ENCODE results near the gene NCAPG2. TPM values are rescaled to one million over a fixed set of nuclear protein-coding genes. Genes with fewer than 3 reads are reported as not detected.

The NCAPG2 gene
- total RNA-seq, 2 experiments from 2014 or later: 104 to 108 TPM

DNA sequence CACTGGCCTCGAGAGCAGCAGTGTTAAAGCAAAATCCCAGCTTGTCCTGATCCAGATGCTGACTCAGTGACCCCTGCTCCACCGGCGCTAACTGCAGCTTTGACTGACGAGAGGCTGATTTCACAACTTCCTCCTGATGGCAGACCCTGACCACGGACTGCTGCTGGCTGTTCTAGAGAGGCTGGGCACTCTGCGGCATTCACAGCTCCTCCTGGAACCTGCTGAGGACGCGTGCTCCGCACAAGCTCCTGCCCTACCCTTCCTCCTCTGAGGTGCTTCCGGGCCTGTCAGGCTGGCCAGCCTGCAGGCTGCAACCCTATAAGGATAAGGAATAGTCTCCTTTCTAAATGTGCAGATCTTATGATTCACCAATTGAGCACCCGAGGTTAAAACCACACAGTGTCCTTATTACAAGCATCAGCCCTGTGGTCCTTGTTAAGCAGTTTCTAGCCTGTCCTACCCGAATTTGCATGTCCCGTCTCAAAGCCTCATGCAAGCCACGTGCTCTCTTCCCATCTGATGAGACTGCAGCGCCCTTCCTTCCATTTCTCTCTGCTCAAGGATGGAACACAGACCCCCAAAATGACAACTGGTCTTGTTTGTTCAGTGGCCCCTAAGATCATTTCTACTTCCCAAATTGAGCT is 35.5 kb upstream of the NCAPG2 start:
- no peaks in the 10 kb centered on the region for H3K9me3 Mint-ChIP-seq
- no peak overlapping the region for H3K4me3 Mint-ChIP-seq
- H3K27me3 Mint-ChIP-seq: no peaks in the 10 kb centered on the region
- DNase-seq: no peak
- H3K27ac Mint-ChIP-seq: peak overlapping the region; percentile 29
- peaks cover 3% of the 10 kb centered on the region for H3K36me3 Mint-ChIP-seq
- H3K4me1 Mint-ChIP-seq: peaks cover 2% of the 10 kb centered on the region

DNA sequence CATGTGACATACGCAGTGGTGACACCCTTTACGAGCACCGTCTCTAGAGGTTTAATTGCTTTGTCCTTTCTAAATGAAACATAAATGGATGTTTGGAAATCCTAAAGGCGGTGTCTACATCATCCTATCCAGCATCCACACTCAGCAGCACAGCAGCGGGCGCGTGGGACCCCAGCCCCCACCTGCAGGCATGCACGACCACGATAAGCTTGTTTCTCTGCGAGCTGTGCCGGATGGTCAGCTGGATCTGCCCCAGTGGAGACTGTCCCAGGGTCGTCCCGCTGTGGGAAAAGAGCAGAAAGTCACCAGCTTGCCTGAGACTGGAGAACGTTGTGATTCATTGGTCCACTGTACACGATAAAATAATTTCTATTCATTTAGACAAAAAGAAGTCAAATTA is 34.2 kb upstream of the NCAPG2 start:
- no peak overlapping the region for H3K27ac Mint-ChIP-seq
- H3K9me3 Mint-ChIP-seq: no peaks in the 10 kb centered on the region
- H3K36me3 Mint-ChIP-seq: peaks cover 8% of the 10 kb centered on the region
- H3K4me1 Mint-ChIP-seq: peaks cover 2% of the 10 kb centered on the region
- no peak for DNase-seq
- no peak overlapping the region for H3K4me3 Mint-ChIP-seq
- H3K27me3 Mint-ChIP-seq: no peaks in the 10 kb centered on the region

DNA sequence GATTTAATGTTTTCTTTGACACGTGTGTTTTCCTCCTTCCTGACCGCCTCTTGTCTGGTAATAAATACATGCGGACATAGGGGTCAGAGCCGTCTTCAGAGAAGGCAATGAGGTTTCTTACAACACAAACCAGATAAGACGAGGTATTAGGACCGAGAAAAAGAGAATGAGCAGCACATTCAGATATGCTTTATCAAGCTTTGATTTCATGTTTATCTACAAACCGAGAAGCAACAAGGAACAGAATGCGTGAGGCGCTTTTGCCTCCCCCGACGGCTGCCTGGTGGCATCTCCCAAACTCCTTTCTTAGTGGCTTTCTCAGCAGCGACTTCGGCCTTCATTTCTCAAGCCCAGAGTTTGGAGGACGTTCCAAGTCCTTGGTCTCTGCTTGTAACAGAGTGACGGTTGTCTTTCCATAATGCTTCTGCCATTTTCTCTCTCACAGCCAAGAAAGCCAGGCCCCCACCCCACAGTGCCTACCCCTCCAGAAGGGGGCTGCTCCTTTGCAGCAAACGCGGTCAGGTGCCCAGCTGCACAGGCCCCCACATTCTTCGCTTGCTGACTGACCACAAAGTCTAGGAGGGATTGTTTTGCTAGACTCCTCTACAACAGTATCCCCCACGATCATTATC is 32.6 kb upstream of the NCAPG2 start:
- H3K9me3 Mint-ChIP-seq: no peaks in the 10 kb centered on the region
- H3K4me1 Mint-ChIP-seq: peaks cover 2% of the 10 kb centered on the region
- no peak overlapping the region for H3K4me3 Mint-ChIP-seq
- H3K27me3 Mint-ChIP-seq: no peaks in the 10 kb centered on the region
- H3K36me3 Mint-ChIP-seq: peaks cover 8% of the 10 kb centered on the region
- no peak overlapping the region for H3K27ac Mint-ChIP-seq
- no peak for DNase-seq

DNA sequence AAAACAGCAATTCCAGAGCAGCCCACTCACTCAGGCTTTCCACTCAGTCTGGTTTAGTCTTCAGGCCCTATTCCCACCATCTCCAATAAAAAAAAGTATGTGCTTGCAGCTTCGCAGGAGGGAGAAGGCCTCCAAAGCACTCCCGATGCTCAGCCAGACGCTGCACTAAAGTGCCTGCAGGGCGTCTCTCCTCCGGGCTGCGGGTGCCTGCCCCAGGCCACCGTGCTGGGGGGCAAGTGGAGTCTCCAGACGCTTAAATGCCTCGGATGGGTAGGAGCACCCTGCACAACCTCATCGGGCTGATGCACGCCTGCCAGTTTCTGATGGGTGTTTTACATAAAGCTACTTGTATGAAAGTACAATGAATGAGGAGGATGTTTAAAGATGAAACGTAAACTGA is 31.3 kb upstream of the NCAPG2 start:
- Mint-ChIP-seq H3K27ac (peak overlapping the region; percentile 29), H3K9me3 (no peaks in the 10 kb centered on the region), H3K4me1 (peaks cover 2% of the 10 kb centered on the region), H3K4me3 (no peak overlapping the region), H3K27me3 (no peaks in the 10 kb centered on the region), H3K36me3 (peaks cover 8% of the 10 kb centered on the region)
- no peak for DNase-seq

DNA sequence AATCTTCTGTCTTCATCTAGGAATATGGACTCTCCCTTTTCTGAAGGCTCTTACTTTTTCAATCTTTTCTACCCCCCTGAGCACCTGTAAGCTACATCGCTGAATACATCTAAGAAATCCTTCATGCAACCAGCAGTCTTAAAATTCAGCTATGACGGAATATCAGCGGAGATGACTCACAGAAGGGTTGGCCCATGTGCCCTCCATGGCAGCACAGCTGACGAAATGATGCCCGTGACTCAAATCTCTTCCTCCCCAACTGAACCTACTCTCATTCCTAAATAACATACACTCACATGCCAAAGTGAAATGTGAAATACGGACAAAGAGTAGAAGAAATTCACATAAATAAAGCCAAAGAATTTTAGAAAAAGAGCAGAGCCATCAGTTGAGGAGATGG is 30.3 kb upstream of the NCAPG2 start:
- Mint-ChIP-seq H3K9me3 (no peaks in the 10 kb centered on the region), H3K27me3 (no peaks in the 10 kb centered on the region), H3K27ac (peak overlapping the region; percentile 36), H3K36me3 (peaks cover 11% of the 10 kb centered on the region), H3K4me1 (peaks cover 2% of the 10 kb centered on the region), H3K4me3 (no peak overlapping the region)
- DNase-seq: no peak

DNA sequence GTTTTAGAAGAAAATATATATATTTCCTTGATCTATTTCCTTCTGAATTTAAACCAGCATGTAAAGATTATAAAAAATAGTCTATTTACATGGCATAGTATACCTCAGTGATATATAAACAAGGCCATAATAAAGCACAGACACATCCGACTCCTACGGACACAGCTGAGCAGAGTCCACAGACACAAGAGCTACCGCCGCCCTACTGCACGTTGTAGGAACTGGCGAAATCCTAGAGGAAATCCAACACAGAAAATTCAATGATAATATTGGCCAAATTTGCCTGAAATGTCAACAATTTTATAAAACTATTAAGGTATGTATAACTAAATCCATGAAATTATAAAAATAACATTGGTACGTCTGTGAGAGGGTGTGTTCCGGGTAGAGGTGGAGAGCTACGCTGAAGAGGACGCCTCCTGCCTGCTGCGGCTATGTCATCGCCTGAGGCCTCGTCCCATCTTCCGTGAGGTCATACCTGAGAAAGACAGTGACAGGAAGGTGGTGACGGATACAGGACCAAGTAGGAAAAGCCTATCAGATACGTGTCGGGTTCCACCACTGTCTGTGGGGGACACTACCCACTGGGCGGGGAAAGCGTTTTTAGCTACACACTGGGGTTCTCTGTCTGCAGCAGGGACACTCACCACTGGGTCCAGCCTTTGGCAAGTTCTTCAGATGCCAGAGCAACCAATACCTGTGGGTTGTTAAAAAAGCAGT is 29.3 kb upstream of the NCAPG2 start:
- peaks cover 13% of the 10 kb centered on the region for H3K36me3 Mint-ChIP-seq
- no peak overlapping the region for H3K27ac Mint-ChIP-seq
- H3K4me3 Mint-ChIP-seq: no peak overlapping the region

DNA sequence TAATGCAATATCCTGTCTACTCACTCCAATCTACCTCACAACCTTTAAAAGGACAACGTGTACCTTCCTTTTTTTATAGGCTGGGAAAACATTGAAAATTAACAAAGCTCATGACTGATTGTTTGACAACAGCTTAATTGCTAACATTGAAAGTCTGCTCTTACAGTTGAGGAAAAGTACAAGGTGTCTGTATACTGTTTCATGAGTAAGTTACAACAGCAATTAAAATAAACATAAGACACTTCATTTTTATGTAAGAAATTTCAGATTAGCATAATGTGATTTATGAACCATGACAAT is 28.6 kb upstream of the NCAPG2 start:
- no peaks in the 10 kb centered on the region for H3K27me3 Mint-ChIP-seq
- no peak for DNase-seq
- peaks cover 2% of the 10 kb centered on the region for H3K4me1 Mint-ChIP-seq
- H3K27ac Mint-ChIP-seq: no peak overlapping the region
- peaks cover 15% of the 10 kb centered on the region for H3K36me3 Mint-ChIP-seq
- H3K9me3 Mint-ChIP-seq: no peaks in the 10 kb centered on the region
- H3K4me3 Mint-ChIP-seq: no peak overlapping the region

More for the DNA sequence above, 29.3 kb upstream of the NCAPG2 start:
- no peaks in the 10 kb centered on the region for H3K9me3 Mint-ChIP-seq
- no peaks in the 10 kb centered on the region for H3K27me3 Mint-ChIP-seq
- DNase-seq: no peak
- peaks cover 2% of the 10 kb centered on the region for H3K4me1 Mint-ChIP-seq

DNA sequence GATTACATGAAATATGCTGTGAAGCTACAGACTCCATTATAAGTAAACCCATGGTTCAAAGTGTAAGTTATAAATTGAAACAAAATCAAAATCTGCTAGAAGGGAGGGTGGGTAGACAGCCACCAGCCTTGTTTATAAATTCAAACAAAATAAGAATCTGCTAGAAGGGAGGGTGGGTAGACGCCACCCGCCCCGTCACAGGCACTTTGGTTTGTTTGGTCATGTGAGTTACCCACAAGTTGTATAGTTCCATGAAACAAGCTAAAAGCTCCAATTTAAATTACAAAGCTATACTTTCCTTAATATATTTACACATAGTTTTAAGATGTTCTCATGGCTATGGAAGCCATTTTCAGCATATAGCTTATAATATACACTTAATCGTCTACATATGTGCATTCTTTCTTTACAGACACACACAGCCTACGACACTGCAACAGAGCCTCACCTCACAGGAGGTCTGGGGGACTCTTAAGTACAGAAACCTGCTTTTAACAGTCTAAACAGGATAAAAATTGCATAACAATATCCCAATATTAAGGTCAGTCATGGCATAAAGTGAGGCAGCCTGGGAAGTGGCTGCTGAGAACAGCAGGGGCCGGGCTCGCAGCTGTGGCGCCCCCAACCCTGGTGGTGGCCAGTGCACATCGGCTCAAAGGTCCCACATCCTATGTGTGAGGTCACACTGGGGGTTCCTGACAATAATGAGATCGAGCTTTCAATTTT is 28.1 kb upstream of the NCAPG2 start:
- Mint-ChIP-seq H3K4me1 (peaks cover 2% of the 10 kb centered on the region), H3K27me3 (no peaks in the 10 kb centered on the region), H3K36me3 (peaks cover 15% of the 10 kb centered on the region), H3K9me3 (no peaks in the 10 kb centered on the region), H3K4me3 (no peak overlapping the region), H3K27ac (no peak overlapping the region)
- no peak for DNase-seq

DNA sequence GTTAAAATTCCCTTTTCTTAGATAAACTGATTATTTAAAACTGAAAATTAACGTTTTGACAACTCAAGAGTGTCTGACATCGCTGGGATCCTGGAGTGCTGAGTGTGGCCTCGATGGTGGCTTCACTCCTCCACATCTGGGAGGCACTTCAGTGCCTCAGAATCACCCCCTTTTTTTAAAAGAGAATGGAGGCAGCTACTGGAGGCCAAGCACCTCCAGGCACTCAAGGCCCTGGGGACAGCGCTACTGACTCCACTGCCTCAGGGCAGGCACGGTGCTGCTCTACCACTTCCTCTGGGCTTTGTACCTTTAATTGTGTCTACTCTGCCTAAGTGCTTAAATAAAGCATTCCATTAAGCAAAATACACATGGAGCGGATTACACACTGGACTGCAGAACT is 27.2 kb upstream of the NCAPG2 start:
- Mint-ChIP-seq H3K9me3 (no peaks in the 10 kb centered on the region), H3K4me3 (no peak overlapping the region), H3K4me1 (peaks cover 2% of the 10 kb centered on the region), H3K36me3 (peaks cover 15% of the 10 kb centered on the region), H3K27ac (no peak overlapping the region), H3K27me3 (no peaks in the 10 kb centered on the region)
- DNase-seq: no peak

DNA sequence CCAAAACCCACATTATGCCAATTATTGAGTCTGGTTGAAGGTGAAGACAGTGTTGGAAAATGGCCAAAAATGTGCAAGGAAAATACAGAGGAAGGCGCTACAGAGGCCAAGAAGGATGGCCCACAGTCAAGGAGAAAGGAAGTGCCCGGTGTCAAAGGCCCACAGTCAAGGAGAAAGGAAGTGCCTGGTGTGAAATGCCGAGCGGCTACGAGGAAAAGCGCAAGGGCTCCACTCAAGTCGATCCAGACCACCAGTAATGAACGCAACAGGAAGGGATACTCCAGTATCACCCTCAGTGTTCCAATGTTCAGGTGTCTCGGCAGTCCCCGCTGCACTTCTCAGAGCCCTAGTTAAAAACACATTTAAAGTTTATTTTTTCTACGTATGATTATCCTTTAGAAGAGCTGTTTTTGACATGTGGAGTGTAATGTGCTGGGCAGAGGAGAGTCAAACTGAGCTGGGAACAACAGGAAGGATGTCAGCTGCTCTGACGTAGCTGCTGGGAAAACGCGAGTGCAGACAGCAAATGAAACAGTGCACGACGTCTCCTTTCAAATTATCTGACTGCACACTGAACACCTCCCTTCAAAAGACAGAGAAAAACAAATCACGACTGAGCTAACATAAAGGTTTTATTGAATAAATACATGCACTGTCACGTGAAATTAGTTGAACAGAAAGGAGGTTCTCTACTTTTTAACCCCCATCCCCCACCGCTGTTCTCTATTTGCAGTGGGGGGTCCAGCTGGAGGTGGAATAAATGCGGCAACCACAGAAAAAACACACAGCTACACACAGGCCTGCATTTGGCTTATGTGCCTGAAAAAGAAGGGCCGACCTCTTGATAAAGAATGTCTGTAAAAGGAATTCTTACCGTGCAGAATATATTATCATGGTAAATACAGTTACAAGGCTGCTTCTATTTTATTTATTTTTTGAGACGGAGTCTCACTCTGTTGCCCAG is 26.1 kb upstream of the NCAPG2 start:
- Mint-ChIP-seq H3K4me1 (peaks cover 2% of the 10 kb centered on the region), H3K27ac (no peak overlapping the region), H3K4me3 (no peak overlapping the region), H3K27me3 (no peaks in the 10 kb centered on the region), H3K36me3 (peaks cover 15% of the 10 kb centered on the region), H3K9me3 (no peaks in the 10 kb centered on the region)
- no peak for DNase-seq

DNA sequence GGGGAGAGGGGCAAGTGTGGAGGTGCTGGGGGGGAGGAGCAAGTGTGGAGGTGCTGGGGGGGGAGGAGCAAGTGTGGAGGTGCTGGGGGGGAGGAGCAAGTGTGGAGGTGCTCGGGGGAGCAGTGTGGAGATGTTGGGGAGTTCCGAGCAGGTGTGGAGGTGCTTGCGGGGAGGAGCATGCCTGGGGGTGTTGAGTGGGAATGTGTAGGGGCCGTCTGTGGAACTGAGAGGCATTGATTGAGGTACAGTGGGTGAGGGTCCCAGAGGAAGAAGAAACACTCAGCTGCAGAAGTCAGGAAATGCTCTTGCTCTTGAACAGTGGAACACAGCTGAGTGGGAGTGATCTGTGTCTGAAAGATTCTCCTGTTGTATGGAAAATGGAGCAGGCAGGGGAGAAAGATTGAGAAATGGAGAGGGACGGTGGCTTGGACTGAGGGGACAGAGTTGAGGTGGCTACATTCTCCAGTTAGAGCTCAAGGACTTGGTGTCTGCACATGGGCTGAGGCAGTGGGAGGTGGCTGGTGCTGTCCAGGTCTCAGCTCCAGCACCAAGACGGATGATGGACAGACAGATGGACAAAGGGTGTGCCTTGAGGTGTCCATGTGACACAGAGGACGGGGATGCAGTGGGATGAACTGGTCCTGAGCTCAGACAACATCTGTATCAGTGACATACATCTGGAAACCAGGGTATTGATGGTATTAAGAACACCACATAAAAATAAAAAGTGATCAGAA is 25.2 kb upstream of the NCAPG2 start:
- H3K9me3 Mint-ChIP-seq: no peaks in the 10 kb centered on the region
- peak overlapping the region; percentile 50 for H3K27ac Mint-ChIP-seq
- no peaks in the 10 kb centered on the region for H3K4me1 Mint-ChIP-seq
- DNase-seq: no peak
- peaks cover 13% of the 10 kb centered on the region for H3K36me3 Mint-ChIP-seq
- no peak overlapping the region for H3K4me3 Mint-ChIP-seq
- no peaks in the 10 kb centered on the region for H3K27me3 Mint-ChIP-seq

DNA sequence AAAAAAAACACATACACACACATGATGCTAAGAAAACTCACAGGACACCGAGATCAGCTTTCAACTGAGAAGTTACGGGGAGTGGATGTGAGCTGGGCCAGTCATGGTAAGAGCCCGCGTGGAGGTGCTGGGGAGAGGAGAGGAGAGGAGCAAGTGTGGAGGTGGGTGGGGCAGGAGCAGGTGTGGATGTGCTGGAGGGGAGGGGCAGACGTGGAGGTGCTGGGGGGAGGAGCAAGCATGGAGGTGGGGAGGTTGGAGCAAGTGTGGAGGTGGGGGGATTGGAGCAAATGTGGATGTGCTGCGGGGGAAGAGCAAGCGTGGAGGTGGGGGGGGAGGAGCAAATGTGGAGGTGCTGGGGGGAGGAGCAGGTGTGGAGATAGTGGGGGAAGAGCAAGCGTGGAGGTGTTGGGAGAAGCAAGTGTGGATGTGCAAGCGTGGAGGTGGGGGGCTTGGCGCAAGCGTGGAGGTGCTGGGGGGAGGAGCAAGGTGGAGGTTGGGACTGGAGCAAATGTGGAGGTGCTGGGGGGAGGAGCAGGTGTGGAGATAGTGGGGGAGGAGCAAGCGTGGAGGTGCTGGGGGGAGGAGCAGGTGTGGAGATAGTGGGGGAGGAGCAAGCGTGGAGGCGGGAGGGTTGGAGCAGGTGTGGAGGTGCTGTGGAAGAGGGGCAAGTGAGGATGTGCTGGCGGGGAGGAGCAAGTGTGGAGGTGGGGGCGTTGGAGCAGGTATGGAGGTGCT is 24.5 kb upstream of the NCAPG2 start:
- Mint-ChIP-seq H3K27ac (peak overlapping the region; percentile 31), H3K4me3 (no peak overlapping the region), H3K36me3 (peaks cover 10% of the 10 kb centered on the region), H3K9me3 (no peaks in the 10 kb centered on the region), H3K27me3 (no peaks in the 10 kb centered on the region), H3K4me1 (no peaks in the 10 kb centered on the region)
- DNase-seq: no peak

DNA sequence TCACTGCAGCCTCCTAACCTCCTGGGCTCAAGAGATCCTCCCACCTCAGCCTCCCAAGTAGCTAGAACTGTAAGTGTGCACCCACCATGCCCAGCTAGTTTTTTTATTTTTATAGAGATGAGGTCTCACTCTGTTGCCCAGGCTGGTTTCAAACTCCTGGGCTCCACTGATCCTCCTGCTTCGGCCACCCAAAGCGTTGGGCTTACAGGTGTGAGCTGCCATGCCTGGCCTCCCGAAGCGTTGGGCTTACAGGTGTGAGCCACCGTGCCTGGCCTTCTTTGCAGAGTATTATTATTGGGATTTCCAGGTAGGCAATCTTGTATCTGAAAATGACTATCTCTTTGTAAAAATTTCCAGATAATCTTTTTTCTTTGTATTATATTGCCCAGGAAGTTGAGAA is 23.1 kb upstream of the NCAPG2 start:
- no peak overlapping the region for H3K27ac Mint-ChIP-seq
- no peaks in the 10 kb centered on the region for H3K4me1 Mint-ChIP-seq
- no peak for DNase-seq
- H3K36me3 Mint-ChIP-seq: peaks cover 9% of the 10 kb centered on the region
- H3K4me3 Mint-ChIP-seq: no peak overlapping the region
- no peaks in the 10 kb centered on the region for H3K27me3 Mint-ChIP-seq
- no peaks in the 10 kb centered on the region for H3K9me3 Mint-ChIP-seq
